ENCODE measurements around the gene TXNDC9. TPM values are rescaled to one million over a fixed set of nuclear protein-coding genes. Genes with fewer than 3 reads are reported as not detected.
"Not testable (repeated sequence)": the region's sequence is repeated elsewhere in the genome, so short reads cannot be mapped to it uniquely, and the experiment has no call there.

Gene TXNDC9
- total and polyA plus RNA-seq, 10 donors, result 18.3 to 49.7 (median 26.1) TPM

- Histone ChIP-seq H3K27ac (no peak overlapping the region), H3K4me3 (no peak overlapping the region), H3K4me1 (no peaks in the 10 kb centered on the region), H3K36me3 (peaks cover 0 to 14% (median 5%) of the 10 kb centered on the region in 6 donors), H3K27me3 (replicated peaks in 1 of 7) (no peaks in the 10 kb centered on the region), H3K9me3 (peaks cover 0 to 8% (median 0%) of the 10 kb centered on the region in 8 donors)
- no peak for TF ChIP-seq POLR2AphosphoS5 (IDR thresholded peaks at IDR 0.05)
- DNase-seq, result no peak
- intact Hi-C loops (cut with DNase I; ENCODE audit: low total_unique reads), result no loop called here
- 58 to 91% (median 86%) methylated on average over 2 of the region's 2 CpGs for WGBS, 5 donors
Observed at GRCh38 chr2:99297994-99298393, 38.1 kb downstream of the TXNDC9 start.

DNA sequence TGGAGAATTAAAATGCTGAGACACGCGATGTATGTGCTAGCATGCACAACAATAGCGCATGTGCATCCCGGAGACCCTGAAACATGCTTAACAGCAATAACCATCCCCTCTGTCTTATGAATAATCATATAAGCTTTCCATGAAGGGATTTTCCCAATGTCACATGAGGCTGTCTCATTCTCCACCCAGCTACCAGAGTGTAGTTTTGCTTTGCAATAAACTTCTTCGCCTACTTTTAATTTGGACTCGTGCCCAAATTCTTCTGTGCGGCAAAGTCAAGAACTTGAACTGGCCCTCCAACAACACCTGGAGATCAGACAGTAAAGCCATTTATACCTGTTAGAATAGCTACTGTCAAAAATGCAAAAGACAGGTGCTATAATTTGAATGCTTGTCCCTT is 50.6 kb downstream of the TXNDC9 start:
- Histone ChIP-seq H3K27me3 (replicated peaks in 1 of 7) (no peaks in the 10 kb centered on the region), H3K9me3 (peaks cover 0 to 11% (median 4%) of the 10 kb centered on the region in 8 donors), H3K4me1 (no peaks in the 10 kb centered on the region), H3K27ac (no peak overlapping the region), H3K4me3 (no peak overlapping the region), H3K36me3 (peaks cover 0 to 58% (median 7%) of the 10 kb centered on the region in 6 donors)
- no peak for DNase-seq
- TF ChIP-seq CTCF (IDR thresholded peaks at IDR 0.05 in 8 of 11, conservative IDR thresholded peaks at IDR 0.05 in 3 of 11) (no peak), POLR2AphosphoS5 (IDR thresholded peaks at IDR 0.05) (no peak), POLR2A (IDR thresholded peaks at IDR 0.05) (no peak)
- WGBS, 5 donors, result 92 to 98% (median 94%) methylated on average over 7 of the region's 7 CpGs
- intact Hi-C loops (cut with DNase I; ENCODE audit: low total_unique reads), result no loop called here

DNA sequence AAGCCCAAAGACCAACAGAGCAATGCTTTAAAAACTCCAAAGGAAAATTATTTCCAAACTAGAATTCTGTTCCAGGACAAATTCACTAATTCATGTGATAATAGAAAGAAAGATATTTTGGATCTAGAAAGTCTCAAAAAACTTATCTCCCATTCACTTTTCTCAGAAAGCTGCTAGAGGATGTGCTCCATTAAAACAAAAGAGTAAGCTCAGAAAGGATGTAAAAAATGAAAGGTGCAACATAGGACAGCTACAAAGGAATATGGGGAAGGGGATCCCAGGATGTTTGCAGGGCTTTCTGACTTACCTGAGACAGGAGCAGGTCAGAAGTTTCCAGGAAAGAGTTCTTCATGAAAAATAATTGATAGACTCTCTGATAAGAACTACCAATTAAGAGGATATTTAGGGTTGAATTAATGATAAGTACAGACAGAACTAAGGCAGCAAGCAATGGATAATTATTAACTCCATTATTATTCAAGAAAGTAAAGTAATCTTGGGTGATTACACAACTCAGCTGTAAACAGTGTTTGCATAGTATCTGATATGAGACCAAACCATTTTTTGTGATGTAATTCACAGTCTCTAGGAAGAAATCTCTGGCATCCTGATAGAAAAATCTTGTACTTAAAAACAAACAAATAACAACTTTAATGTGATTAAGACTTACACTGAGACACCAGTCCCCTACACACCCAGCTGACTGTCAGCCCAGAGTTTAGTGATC is 56.0 kb downstream of the TXNDC9 start:
- Histone ChIP-seq H3K9me3 (peaks cover 0 to 25% (median 18%) of the 10 kb centered on the region in 8 donors), H3K4me3 (no peak overlapping the region), H3K27me3 (replicated peaks in 1 of 7) (no peaks in the 10 kb centered on the region), H3K36me3 (peaks cover 0 to 38% (median 7%) of the 10 kb centered on the region in 6 donors), H3K27ac (no peak overlapping the region), H3K4me1 (no peaks in the 10 kb centered on the region)
- intact Hi-C loops (cut with DNase I; ENCODE audit: low total_unique reads), result no loop called here
- no peak for DNase-seq
- TF ChIP-seq POLR2A (IDR thresholded peaks at IDR 0.05) (no peak), CTCF (IDR thresholded peaks at IDR 0.05 in 8 of 11, conservative IDR thresholded peaks at IDR 0.05 in 3 of 11) (no peak), POLR2AphosphoS5 (IDR thresholded peaks at IDR 0.05) (no peak)

- no peak for TF ChIP-seq POLR2A (IDR thresholded peaks at IDR 0.05)
- no peak for TF ChIP-seq POLR2AphosphoS5 (IDR thresholded peaks at IDR 0.05)
- no peak for TF ChIP-seq CTCF (IDR thresholded peaks at IDR 0.05 in 8 of 11, conservative IDR thresholded peaks at IDR 0.05 in 3 of 11)
- Histone ChIP-seq H3K4me1 (no peaks in the 10 kb centered on the region), H3K36me3 (peaks cover 0 to 26% (median 0%) of the 10 kb centered on the region in 6 donors), H3K27me3 (replicated peaks in 1 of 7) (no peaks in the 10 kb centered on the region), H3K9me3 (peaks cover 0 to 25% (median 18%) of the 10 kb centered on the region in 8 donors), H3K4me3 (no peak overlapping the region), H3K27ac (no peak overlapping the region)
- DNase-seq, result no peak
- intact Hi-C loops (cut with DNase I; ENCODE audit: low total_unique reads), result no loop called here
- 93 to 98% (median 95%) methylated on average over 2 of the region's 2 CpGs for WGBS, 5 donors
Observed at GRCh38 chr2:99278793-99279291, 57.3 kb downstream of the TXNDC9 start.

DNA sequence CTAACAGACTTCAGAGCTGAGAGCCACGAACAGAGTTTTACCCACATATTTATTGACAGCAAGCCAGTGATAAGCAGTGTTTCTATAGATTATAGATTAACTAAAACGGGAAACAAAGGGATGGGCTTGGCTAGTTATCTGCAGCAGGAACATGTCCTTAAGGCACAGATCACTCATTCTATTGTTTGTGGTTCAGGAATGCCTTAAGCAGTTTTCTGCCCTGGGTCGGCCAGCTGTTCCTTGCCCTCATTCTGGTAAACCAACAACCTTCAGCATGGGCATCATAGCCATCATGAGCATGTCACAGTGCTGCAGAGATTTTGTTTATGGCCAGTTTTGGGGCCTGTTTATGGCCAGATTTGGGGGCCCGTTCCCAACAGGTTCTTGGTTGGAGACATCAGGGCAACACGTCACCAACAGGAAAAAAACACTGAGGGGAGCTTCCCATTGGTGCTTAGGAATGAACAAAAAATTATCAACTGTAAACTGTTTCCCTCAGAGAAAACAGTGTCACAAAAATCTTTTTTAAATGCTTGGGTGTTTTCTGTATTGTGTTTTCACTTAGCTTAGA is 57.9 kb downstream of the TXNDC9 start:
- H3K27me3 ChIP-seq (replicated peaks in 1 of 7); H3K27ac ChIP-seq; intact Hi-C loops (cut with DNase I; ENCODE audit: low total_unique reads); DNase-seq; H3K4me3 ChIP-seq; H3K4me1 ChIP-seq: not testable (repeated sequence)
- Histone ChIP-seq H3K36me3 (peaks cover 0 to 20% (median 0%) of the 10 kb centered on the region in 6 donors), H3K9me3 (peaks cover 0 to 25% (median 18%) of the 10 kb centered on the region in 8 donors)
- 94 to 97% (median 95%) methylated on average over 5 of the region's 5 CpGs for WGBS, 5 donors

Data from spleen (tissue), 11 donors.